COLO668 (cell line): ENCODE results near the gene LGALS8.
A peak's percentile ranks its signal among the peaks of the same experiment; 100 is the strongest.

Experiments used
- DNase-seq: peaks from one replicate; lab custom pipeline; 2025; ENCODE audit not compliant: unreplicated experiment; lab: John Stamatoyannopoulos, UW

The LGALS8 gene

DNA sequence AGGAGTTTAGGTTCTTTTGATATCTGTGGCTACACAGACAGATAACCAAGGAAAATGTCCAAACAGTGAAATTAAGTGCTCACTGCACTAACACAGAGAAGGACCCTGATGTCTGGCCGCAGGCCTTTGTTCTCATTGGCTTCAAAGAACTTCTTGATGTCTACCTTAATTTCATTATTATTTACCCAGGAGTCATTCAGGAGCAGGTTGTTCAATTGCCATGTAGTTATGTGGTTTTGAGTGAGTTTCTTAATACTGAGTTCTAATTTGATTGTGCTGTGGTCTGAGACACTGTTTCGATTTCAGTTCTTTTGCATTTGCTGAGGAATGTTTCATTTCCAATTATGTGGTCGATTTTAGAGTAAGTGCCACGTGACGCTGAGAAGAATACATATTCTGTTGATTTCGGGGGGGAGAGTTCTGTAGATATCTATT is 15.2 kb upstream of the LGALS8 start:
- DNase-seq: no peak

DNA sequence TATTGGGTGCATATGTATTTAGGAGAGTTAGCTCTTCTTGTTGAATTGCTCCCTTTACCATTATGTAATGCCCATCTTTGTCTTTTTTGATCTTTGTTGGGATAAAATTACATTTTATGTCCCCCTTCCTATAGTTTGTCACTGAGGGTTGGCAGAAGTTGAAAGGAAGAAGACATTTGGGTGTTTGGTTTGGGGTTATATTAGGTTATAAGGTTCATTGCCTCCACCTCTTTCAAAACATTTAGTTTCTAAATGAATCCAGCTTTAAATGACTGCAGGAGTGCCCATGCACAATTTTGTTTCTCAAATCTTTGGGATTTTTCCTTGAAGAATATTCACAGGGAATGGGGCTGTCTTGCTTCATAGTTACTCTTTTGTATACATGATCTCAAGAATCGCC is 14.6 kb upstream of the LGALS8 start:
- DNase-seq: no peak

- DNase-seq: no peak
Observed at GRCh38 chr1:236509647-236510401, 14.0 kb upstream of the LGALS8 start.

GRCh38 chr1:236511735-236512418 is 11.9 kb upstream of the LGALS8 start:
- DNase-seq: no peak

DNA sequence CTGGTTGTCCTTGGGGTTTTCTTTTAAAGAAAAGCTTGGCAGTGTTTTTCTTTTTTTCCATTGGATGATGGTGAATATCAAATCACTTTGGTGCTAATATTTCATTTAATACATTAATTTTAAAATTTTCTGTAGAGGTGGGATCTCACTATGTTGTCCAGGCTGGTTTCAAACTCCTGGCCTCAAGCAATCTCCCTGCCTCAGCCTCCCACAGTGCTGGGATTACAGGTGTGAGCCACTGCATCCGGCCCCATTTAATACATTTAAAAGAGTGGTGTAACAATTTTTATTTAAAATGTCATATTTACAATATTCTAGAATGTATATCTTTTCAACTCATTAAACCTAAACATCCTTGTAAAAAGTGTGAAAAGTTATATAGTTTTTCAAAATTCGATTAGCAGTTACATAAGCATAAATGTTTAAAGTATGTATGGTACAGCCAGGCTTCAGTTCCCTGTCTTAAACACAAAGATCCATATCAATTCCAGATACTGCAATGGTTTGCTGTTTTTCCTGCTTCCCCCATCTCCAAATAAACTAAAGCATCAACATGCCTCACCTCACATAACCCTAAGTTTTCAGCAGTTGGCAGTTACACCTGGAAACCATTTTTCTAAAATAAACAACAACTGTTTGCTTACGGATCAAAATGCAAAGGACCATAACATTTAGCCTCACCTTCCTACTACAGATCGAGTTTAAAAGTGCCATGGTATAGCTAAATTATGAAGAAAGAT is 8.9 kb upstream of the LGALS8 start:
- DNase-seq: peak; percentile 47

DNA sequence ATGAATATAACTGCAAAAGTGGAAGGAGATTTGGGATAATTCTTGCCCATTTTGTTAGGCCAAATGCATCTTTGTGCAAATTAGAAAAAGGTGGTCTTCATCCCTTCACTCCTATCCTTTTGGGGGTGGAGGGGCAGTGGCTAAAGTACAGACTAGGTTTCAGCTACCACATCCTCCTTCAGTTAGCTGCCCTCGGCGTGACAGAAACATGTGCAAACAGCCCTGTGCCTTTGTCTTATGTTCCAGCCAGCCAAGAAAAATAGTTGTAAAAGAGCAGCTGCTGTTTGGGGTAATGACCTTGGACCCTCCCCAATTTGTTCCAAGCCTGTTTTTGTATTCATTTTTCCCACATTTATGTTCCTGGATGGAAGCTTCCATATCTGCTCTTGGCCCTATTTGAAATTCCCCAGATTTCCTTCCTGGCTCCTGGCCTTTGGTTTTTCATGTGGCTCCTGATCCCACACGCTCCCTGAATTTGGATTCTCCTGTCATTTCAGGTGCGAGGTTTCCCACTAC is 8.3 kb upstream of the LGALS8 start:
- peak; percentile 70 for DNase-seq

DNA sequence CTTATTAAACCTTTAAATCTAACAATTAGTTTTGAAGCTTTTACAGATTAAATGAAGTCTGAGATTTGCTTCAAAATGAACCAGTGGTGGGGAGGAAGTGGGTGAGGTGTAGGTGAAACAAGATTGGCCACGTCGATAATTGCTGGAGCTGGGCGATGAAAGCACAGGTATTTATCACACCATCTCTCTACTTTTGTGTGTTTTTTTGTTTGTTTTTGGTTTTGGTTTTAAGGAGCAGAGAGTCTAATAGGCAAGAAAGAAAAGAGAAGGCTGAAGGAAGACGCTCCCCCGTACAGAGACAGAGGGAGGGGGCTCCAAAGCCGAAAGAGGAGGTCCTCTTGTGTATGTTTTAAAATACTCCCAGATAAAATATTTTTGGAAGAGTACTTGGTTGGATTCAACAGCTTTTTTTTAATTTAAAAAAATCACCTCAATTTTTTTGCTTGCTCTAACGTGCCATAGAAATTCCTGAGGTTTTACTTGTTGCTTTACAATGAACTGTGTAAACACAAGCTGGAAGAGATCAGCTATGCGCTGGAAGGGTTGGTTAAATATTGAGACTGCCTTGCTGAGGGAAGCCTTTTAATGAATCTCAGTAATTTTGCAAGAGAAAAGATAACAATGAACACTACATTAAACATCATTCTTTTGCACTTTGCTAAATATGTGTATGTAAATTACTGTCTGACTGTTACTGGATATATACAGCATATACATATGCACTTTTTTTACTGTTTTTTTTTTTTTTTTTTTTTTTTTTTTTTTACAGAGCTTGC is 6.7 kb upstream of the LGALS8 start:
- DNase-seq: peak; percentile 16

- no peak for DNase-seq
Observed at GRCh38 chr1:236518322-236518721, 5.5 kb upstream of the LGALS8 start.

DNA sequence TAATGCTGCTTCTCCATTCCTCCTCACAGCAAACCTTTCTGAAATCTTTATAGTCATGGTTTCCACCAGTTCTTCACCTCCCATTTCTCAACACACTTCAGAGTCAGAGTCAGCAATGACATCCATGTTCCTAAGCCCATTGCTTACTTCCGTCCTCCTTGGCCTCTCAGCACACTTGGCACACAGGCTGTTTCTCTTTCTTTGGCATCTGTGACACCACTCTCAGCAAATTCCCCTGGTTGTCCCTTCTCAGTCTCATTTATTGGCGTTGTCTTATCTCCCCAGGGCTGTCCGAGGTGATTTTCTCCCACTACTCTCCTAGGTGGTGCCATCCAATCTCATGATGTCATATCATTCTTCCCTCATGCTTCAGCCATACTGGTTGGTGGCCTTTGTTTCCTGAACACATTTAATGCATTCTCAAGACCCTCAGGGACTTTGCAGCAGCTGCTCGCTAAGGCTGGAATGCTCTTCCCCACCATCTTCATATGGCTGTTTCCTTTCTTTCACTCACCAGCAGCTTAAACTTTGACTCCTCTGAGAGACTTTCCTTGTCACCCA is 3.3 kb upstream of the LGALS8 start:
- DNase-seq: no peak

GRCh38 chr1:236522937-236523703 is 662 bp upstream of the LGALS8 start:
- DNase-seq: peak; percentile 57

- peak; percentile 62 for DNase-seq
Observed at GRCh38 chr1:236524142-236524894, 536 bp downstream of the LGALS8 start.

GRCh38 chr1:236524895-236525184 is 1.1 kb downstream of the LGALS8 start:
- DNase-seq: no peak

- no peak for DNase-seq
Observed at GRCh38 chr1:236526079-236526478, 2.3 kb downstream of the LGALS8 start.

DNA sequence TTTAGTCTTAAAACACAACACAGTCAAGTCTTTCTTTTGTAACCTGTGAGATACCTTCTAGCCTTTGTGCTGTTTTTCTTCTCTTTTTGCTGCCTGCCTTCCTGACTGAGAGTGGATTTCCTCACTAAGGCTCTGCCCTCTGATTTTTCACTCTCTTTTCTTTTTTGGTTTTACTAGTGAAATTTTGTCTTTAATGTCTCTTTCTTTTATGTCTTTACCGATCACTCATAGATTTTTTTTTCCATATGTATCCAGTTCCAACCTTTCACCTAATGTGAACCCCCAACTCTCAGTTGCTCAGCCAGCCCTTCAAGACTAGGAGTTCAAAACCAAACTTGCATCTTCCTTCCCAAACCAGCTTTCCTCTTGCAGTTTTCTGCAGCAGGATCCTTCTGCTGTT is 6.5 kb downstream of the LGALS8 start:
- no peak for DNase-seq

DNA sequence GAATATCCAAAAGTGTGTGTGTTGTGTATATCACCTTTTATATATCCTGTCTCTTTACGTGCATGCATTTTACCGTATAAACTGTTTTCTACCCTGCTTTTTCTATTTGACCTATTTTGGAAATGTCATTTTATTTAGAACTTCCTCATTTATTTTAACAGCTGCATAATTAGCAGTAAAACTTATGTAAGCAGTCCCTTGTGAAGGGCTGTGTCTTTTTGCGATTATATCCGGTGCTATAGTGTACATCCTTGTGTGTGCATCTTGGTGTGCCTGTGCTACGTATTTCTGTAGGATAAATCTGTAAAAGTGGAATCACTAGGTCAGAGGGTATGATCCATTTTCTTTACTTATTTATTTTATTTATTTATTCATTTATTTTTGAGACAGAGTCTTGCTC is 7.2 kb downstream of the LGALS8 start:
- DNase-seq: no peak

DNA sequence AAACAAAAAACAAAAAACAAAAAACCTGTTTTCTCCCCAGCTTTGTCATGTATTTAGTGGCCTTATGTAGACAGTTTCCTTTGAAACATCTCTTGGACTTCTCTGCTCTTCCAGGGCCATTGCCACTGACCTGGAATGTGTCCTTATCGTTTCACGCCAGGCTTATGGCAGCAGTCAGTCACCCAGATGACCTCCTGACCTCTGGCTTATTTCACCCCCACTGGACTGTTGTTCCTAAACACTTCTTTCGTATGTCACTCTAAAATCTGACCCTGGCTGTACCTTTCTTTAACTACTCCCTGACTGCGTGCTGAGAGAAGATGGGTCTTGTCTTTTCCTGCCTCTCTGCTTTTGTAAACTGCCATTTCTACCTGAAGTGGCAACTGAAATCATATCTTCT is 9.1 kb downstream of the LGALS8 start:
- DNase-seq: no peak

GRCh38 chr1:236534151-236534651 is 10.4 kb downstream of the LGALS8 start:
- DNase-seq: no peak

- no peak for DNase-seq
Observed at GRCh38 chr1:236535190-236535589, 11.4 kb downstream of the LGALS8 start.

GRCh38 chr1:236535662-236536161 is 11.9 kb downstream of the LGALS8 start:
- DNase-seq: peak; percentile 22
